GM19372 (cell line): ENCODE data around the gene SLC35F6.
A peak's percentile ranks its signal among the peaks of the same experiment; 100 is the strongest.
"Not testable (repeated sequence)": the region's sequence is repeated elsewhere in the genome, so short reads cannot be mapped to it uniquely, and the experiment has no call there.

Experiments used
- ATAC-seq: cut with Tn5 transposase; IDR thresholded peaks from one replicate; pipeline ENCODE4 v1.9.1; 2021; ENCODE audit warnings: mild to moderate bottlenecking, low read depth, moderate library complexity; ENCODE audit not compliant: unreplicated experiment

SLC35F6 gene

DNA sequence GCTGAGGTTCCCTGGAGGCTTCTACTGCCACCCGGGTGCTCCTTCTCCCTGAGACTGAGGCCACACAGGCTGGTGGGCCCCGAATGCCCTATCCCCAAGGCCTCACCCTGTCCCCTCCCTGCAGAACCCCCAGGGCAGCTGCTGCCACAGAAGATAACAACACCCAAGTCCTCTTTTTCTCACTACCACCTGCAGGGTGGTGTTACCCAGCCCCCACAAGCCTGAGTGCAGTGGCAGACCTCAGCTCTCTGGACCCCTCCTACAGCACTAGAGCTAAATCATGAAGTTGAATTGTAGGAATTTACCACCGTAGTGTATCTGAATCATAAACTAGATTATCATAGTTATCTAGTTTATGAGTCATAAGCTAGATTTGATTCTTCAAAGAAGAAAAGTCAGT is 14.4 kb downstream of the SLC35F6 start:
- no peak for ATAC-seq

DNA sequence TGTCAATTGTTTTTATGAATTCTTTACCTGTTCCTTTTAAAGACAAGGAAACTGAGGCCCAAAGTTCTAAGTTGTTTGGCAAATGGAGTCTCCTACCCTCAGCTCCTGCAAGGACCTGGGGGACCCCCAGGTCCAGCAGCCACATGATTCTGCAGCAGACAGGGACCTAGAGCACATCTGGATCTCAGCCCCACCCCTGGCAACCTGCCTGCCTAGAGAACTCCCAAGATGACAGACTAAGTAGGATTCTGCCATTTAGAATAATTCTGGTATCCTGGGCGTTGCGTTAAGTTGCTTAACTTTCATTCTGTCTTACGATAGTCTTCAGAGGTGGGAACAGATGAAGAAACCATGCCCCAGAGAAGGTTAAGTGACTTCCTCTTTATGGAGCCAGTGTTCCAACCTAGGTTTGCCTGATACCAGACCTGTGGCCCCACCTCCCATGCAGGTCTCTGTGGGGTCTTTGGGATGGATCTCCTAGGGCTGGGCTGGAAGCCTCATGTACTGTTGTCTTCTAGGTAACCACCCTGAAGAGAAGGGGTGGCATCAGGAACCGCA is 16.2 kb downstream of the SLC35F6 start:
- no peak for ATAC-seq

DNA sequence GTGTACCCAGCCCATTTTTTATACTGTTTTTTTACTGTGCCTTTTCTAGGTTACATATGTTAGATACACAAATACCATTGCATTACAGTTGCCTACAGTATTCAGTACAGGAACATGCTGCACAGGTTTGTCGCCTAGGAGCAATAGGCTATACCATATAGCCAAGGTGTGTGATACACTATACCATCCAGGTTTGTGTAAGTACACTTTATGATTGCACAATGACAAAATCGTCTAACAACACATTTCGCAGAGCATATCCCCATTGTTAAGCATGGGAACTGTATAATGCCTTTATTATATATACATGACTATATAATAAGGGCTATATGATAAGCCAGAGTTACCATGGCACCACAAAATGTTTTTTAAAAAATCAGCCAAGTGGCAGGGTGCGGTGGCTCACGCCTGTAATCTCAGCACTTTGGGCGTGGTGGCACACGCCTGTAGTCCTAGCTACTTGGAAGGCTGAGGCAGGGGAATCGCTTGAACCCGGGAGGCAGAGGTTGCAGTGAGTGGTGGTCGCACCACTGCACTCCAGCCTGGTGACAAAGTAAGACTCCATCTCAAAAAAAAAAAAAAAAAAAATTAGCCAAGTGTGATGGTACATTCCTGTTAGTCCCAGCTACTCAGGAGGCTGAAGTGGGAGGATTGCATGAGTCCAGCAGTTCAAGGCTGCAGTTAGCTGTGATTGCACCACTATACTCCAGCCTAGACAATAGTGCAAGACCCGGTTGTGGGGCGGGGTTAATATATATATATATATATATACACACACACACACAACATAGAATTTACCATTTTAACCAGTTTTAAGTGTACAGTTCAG is 19.0 kb downstream of the SLC35F6 start:
- ATAC-seq: no peak

GRCh38 chr2:26784570-26785234 is 20.6 kb downstream of the SLC35F6 start:
- no peak for ATAC-seq

GRCh38 chr2:26785431-26786206 is 21.5 kb downstream of the SLC35F6 start, which contains the start of gene CENPA:
Gene CENPA, plus strand, starts transcription at chr2:26786056. Its CDS starts 141 bp downstream, at chr2:26786197.
- ATAC-seq: peak; percentile 99

- peak; percentile 8 for ATAC-seq
These were observed 22.3 kb downstream of the SLC35F6 start for GRCh38 chr2:26786207-26787028.

- ATAC-seq: no peak
These were observed 28.6 kb downstream of the SLC35F6 start for GRCh38 chr2:26792720-26793119.

GRCh38 chr2:26793518-26793917 is 29.4 kb downstream of the SLC35F6 start:
- no peak for ATAC-seq

DNA sequence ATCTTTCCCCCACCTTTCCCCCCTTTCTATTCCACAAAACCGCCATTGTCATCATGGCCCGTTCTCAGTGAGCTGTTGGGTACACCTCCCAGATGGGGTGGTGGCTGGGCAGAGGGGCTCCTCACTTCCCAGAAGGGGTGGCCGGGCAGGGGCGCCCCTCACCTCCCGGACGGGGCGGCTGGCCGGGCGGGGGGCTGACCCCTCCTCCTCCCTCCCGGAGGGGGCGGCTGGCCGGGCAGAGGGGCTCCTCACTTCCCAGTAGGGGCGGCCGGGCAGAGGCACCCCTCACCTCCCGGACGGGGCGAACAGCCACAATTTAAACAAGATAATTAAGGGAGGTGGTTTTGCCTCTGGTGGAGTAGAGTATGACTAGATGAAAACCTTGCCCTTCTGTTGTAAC is 31.1 kb downstream of the SLC35F6 start:
- ATAC-seq: not testable (repeated sequence)

GRCh38 chr2:26801328-26801727 is 37.2 kb downstream of the SLC35F6 start:
- ATAC-seq: no peak

DNA sequence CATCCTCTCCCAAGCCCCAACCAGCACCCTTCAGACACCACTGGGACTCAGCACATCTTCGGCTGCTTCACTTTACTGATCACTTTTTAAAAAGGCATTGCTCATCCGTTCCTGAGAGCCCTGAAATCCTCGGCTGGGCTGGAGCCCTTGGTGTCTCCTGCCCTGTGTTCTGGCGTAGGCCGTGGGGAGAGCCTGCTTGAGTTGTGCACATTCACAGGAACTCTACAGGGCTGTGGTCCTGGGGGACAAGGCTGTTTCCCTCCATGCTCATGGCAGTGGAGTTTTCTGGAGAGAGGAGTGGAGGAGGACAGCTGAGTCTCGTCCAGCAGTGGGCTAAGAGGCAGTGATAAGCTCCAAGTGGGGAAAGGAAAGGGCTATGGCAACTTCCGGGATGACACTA is 37.7 kb downstream of the SLC35F6 start:
- ATAC-seq: no peak

DNA sequence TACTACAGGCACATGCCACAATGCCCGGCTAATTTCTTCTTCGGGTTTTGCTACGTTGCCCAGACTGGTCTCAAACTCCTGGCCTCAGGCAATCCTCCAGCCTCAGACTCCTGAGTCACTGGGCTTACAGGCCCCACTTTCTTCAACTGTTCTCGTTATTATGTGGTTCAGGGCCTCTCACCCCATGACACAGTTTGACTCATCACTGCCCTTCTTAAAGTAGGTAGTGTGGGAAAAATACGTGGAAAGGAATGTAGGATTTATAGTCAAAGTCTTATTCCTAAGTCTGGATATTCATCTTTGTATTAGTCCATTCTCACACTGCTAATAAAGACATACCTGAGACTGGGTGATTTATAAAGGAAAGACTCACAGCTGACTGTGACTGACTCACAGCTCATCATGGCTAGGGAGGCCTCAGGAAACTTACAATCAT is 41.2 kb downstream of the SLC35F6 start:
- ATAC-seq: no peak

- ATAC-seq: no peak
These were observed 43.8 kb downstream of the SLC35F6 start for GRCh38 chr2:26807788-26808460.

GRCh38 chr2:26809211-26809610 is 45.1 kb downstream of the SLC35F6 start:
- no peak for ATAC-seq

DNA sequence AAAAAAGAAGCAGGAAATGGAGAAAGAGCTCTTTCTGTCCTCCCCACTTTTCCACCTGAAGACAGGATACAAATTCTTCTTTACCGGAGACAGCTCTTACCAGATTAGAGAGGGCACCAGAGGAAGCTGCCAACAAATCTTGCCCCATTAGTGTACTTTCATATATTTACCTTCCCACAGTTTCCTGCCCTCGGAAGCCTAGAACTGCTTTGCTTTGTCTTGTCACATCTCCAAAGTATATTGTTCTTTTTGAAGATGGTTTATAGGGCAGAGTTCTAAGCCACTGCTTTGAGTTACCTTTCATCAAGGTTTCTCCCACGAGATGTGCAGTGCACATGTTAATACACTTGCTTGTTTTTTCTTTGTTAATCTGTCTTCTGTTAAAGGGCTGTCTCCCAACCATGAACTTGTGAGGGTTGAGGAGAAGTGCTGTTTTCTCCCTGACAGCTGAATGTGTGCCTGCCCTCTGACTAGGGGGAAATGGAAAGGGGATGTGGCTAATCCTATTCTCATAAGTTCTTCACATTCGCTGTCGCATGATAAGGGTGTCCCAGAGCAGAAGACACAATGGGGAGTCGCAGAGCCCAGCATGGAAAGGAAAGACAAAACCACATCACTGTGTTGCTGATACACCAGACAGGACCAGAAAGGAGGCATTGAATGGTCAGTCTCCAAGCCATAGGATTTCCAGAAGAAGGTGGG is 45.9 kb downstream of the SLC35F6 start:
- ATAC-seq: no peak

DNA sequence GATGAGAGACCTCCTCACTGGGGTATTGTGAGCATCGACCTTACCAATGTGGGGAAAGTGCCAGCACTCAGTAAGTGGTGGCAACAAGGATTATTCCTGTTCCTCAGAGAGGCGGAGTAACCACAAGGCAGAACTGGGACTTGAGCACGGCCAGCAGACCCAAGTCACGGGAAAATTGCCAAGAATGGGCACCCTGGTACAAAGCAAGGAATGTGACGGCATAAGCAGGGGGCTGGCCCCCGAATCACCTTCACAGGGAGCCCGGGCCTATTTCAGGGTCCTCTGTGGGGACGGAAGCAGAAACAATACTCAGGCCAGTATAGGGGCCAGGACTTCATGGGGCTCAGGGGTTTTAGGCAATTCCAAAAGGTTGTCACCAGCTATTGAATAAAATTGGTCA is 47.2 kb downstream of the SLC35F6 start:
- no peak for ATAC-seq

DNA sequence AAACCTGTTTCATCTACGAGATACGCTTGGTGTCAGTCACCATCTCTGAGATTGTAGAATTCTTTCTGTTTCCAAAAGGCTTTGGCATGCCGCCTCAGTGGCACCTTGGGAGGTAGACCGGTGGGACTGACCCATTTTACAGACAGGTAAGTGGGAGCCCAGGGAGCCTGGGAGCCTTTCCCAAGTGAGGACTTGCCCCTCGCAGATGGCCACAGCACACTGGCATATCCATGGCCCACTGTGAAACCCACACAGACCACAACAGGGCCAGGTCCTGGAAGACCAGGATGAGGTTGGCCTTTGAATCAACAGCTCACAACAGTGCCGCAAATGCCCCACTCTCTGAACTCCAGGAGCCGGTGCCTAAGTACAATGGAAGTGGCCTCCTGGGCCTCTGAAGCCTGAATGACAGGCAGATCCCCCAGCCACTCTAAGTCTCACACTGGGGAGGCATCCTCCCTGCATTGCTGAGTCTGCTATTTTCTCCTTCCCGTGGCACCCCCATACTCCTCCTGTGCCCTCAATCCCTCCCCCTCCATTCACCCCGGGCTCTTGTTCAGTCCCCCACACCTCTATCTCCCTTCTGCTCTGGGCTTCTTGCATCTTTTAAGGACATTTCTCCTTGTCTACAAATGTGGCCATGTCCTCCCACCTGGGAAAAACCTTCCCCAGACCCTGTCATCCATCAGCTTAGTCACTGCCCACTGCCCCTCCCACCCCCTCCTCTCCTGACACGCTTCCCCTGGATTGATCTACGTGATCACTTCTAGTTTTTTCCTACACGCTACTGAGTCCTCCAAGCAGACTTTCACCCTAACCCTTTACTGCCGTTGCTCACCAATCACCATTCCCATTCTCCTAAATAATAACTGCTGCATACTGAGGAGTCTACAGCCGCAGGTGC is 48.0 kb downstream of the SLC35F6 start:
- ATAC-seq: no peak

DNA sequence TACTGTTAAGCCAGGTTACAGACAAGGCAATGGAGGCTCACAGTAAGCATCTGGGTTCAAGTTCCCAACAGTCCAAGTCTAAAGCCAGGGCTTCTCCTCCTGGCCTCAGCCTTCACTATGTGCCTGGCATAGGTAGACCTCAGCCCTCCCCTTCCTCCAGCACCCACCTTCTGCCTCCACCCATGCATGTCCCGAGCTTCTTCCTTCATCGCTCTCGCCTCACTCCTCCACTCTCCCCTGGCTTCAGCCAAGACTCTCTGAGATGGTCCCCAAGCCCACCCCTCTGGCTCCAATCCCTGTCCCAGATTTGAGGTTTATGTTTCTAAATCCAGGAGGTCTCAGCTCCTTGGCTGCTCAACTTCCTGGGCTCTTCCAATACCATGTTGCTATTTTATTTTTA is 48.6 kb downstream of the SLC35F6 start:
- no peak for ATAC-seq
